Pons (tissue), 1 donor: Measurements from ENCODE around the gene PI4KA.

Experiments used
- DNase-seq: peaks from one replicate; pipeline ENCODE4 v3.0.0-alpha.2; 2016; ENCODE audit warnings: low spot score

PI4KA gene

DNA sequence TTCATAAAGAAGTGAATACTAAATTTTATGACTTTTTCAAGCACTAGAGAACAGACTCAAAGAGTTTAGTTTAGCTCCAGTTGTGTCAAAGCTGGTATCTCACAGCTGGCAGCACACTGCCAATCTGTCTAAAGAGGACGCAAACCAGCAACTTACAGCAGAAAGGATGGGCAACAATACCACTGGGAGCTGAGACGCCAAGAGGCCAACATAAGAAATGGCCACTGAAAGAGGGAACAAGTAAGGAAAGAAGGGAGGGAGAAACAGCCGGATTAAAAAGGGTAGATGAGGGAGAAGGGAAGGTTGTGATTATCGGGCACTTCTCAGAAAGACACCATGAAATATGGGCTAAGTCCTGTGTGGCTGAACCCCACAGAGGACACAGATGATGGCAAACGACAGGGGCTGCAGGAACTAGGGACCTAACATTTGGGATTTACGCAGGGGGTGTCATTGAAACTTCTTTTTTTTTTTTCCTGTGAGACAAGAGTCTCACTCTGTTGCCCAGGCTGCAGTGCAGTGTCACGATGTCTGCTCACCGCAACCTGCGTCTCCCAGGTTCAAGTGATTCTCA lies 43.0 kb downstream of the PI4KA start:
- DNase-seq, result no peak

- DNase-seq, result no peak
Measured at GRCh38 chr22:20814221-20814808, 44.3 kb downstream of the PI4KA start.

GRCh38 chr22:20813056-20813455 lies 45.6 kb downstream of the PI4KA start:
- no peak for DNase-seq

GRCh38 chr22:20811971-20812660 lies 46.5 kb downstream of the PI4KA start:
- no peak for DNase-seq

GRCh38 chr22:20811171-20811570 lies 47.4 kb downstream of the PI4KA start:
- no peak for DNase-seq

- no peak for DNase-seq
Measured at GRCh38 chr22:20810645-20811044, 48.0 kb downstream of the PI4KA start.

- no peak for DNase-seq
Measured at GRCh38 chr22:20809538-20810185, 48.9 kb downstream of the PI4KA start.

- no peak for DNase-seq
Measured at GRCh38 chr22:20808844-20809243, 49.8 kb downstream of the PI4KA start.

DNA sequence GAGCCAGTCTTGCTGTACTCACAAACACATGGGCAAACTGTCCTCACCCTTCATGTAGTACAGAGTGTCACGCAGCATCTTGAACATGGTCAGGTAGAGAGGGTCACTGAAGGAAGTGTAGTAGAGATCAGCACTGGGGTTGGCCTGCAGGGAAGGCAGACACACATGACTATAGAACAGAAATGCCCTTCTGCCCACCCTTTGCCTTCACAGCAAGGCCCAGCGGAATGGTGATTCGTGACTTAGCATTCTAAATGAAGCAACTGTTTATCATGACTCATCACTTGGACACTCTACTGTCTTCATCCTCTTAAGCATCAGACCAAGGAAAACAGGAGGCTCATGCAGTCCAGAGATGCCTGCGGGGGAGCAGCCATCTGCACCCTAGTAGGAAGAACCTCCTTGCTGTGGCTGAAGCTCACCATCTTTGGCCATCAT lies 51.3 kb downstream of the PI4KA start:
- DNase-seq, result peak; percentile 59

DNA sequence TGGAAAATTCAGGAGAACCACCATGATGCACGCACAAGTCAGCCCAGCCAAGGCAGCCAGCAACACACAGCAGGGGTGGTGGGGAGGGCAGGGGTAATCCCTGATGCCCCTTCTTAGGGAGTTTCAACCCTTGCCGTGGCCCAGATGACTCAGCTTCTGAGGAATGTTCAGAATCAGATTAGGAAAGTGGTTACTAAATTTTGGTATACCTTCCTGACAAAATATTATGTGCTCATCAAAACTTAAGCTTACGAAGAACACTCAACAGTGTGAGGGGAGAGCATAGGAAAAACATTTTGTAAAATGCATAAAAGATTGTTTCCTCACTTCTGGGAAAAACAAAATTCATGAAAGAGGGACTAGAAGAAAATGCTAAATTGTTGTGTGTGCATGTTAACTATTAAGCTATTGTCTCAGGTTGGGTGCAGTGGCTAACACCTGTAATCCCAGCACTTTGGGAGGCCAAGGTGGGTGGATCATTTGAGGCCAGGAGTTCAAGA lies 52.6 kb downstream of the PI4KA start:
- DNase-seq, result no peak

- DNase-seq, result no peak
Measured at GRCh38 chr22:20804650-20805049, 54.0 kb downstream of the PI4KA start.

- DNase-seq, result no peak
Measured at GRCh38 chr22:20803696-20804324, 54.8 kb downstream of the PI4KA start.

GRCh38 chr22:20802922-20803553 lies 55.6 kb downstream of the PI4KA start:
- DNase-seq, result no peak

DNA sequence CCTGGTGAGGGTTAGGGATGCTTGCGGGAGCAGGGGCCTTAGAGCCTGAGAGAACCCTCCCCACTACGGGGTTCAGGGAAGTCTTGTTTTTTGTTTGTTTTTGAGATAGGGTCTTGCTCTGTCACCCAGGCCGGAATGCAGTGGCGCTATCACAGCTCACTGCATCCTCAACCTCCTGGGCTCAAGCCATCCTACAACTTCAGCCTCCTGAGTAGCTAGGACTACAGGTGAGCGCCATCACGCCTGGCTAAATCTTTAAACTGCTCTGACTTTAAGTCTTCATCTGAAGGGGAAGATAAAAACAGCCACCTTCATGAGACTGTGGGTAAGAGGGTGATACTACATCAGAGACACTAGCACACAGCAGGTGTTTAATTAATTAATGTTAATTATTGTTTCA lies 56.2 kb downstream of the PI4KA start:
- DNase-seq, result no peak

DNA sequence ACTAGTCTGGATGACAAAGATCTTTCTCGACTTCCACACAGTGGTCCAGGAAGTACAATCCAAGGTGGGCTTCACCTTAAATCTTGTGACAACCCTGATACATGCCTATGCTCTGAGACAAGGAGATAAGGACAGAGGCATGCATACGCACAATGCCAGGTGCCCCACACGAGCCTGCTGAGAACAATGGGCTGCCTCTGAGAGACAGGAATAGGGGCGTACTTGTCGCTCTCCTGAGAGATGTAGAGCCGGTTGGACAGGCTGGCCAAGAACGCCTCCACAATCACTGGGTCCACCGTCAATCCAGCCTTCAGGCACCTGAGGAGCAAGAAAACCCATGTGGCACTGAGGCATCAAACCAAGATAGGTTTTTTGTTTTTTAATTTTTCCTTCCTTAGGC lies 59.2 kb downstream of the PI4KA start:
- no peak for DNase-seq

- DNase-seq, result no peak
Measured at GRCh38 chr22:20798974-20799373, 59.6 kb downstream of the PI4KA start.

- no peak for DNase-seq
Measured at GRCh38 chr22:20798218-20798617, 60.4 kb downstream of the PI4KA start.

DNA sequence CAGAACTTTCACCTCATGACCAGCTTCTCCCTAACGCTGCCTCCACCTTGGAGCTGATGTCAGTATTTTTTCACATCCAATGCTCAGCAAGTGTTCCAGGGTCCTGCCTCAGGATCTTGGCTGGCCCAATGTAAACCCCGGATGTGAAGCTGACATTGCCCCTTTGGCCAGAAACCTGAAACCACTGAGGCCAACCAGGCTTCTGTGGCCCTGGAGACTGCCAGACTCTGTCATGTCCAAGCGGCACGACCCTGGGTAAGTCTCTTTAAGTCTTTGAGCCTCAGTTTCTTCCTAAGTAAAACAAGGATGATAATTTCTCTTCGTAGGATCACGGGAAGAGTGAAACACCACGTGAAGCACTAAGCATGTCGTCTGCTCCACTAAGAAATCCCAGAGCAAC lies 61.9 kb downstream of the PI4KA start:
- DNase-seq, result no peak

DNA sequence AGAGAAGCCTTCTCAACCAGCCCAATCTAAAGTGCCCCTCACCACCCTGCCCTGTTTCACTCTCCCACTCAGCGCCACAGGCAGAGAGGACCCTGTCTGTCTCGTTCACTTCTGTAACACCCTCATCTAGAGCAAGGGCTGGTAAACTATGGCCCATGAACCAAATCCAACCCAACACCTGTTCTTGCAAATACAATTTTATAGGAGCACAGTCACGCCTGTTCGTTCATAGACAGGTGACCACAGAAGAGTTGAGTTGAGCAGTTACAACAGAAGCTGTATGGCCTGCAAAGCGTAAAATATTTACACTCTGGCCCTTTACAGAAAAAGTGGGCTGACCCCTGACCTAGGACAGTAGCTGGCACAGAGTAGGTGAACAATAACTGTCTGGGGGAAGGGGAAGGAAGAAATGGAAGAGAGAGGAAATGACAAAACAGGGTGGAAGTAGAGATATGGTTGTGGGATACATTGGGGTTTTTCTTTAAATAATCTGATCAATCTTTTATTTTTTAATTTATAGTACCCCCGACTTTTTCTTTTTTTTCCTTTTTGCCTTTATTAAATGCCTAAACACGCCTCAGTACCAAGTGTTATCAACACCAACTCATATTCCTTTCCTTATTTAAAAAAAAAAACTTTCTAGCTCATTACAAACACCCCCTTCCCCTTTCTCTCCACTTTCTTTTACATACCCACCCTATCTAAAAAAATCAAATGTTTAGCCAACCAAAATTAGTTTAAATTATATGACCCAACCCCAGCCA lies 63.8 kb downstream of the PI4KA start:
- no peak for DNase-seq

GRCh38 chr22:20793748-20794649 lies 64.6 kb downstream of the PI4KA start:
- no peak for DNase-seq
